NCI-H2081 (cell line): ENCODE results near the gene PGAP3.

Experiments used
- DNase-seq, 2 experiments: peaks; one replicate each; lab custom pipeline; 2025; lab: John Stamatoyannopoulos, UW

The PGAP3 gene

GRCh38 chr17:39639043-39639442, 48.8 kb downstream of the PGAP3 start:
- DNase-seq: no peak

GRCh38 chr17:39638317-39638716, 49.5 kb downstream of the PGAP3 start:
- DNase-seq: no peak

GRCh38 chr17:39636927-39637736, 50.7 kb downstream of the PGAP3 start, which contains the start of gene STARD3:
Gene STARD3, plus strand, starts transcription at chr17:39637144. Its CDS starts 16,388 bp downstream, at chr17:39653532.
- DNase-seq: peak; percentile 88 to 91

- no peak for DNase-seq
Measured at GRCh38 chr17:39636587-39636926, 51.3 kb downstream of the PGAP3 start.

- DNase-seq: no peak
Measured at GRCh38 chr17:39635614-39636176, 52.2 kb downstream of the PGAP3 start.

GRCh38 chr17:39634384-39634871, 53.4 kb downstream of the PGAP3 start:
- peak; percentile 44 to 75 for DNase-seq

- DNase-seq: no peak
Measured at GRCh38 chr17:39633570-39634183, 54.2 kb downstream of the PGAP3 start.

- peak in 1 of 2 experiments; percentile 67 for DNase-seq
Measured at GRCh38 chr17:39632153-39632941, 55.5 kb downstream of the PGAP3 start.

- peak; percentile 41 to 78 for DNase-seq
Measured at GRCh38 chr17:39631403-39631802, 56.5 kb downstream of the PGAP3 start.

GRCh38 chr17:39629898-39630297, 58.0 kb downstream of the PGAP3 start:
- DNase-seq: no peak

- no peak for DNase-seq
Measured at GRCh38 chr17:39629494-39629880, 58.4 kb downstream of the PGAP3 start.

- DNase-seq: peak in 1 of 2 experiments; percentile 54
Measured at GRCh38 chr17:39628655-39629493, 59.0 kb downstream of the PGAP3 start.

- DNase-seq: peak in 1 of 2 experiments; percentile 63
Measured at GRCh38 chr17:39627712-39628516, 59.9 kb downstream of the PGAP3 start.

GRCh38 chr17:39627047-39627711, 60.7 kb downstream of the PGAP3 start:
- DNase-seq: no peak

- DNase-seq: peak in 1 of 2 experiments; percentile 65
Measured at GRCh38 chr17:39626171-39627046, 61.4 kb downstream of the PGAP3 start, which contains the start of gene PPP1R1B. Gene PPP1R1B, plus strand, starts transcription at chr17:39626952. Its CDS starts 441 bp downstream, at chr17:39627393.

- DNase-seq: no peak
Measured at GRCh38 chr17:39625198-39625785, 62.6 kb downstream of the PGAP3 start.

GRCh38 chr17:39624313-39624712, 63.5 kb downstream of the PGAP3 start:
- DNase-seq: no peak

GRCh38 chr17:39623356-39623950, 64.4 kb downstream of the PGAP3 start:
- DNase-seq: peak; percentile 80 to 85
